Kidney capillary endothelial cell (primary cell): ENCODE measurements around the gene SLC35F3.

Source experiments
- DNase-seq: peaks from one replicate; pipeline ENCODE4 v3.0.0-alpha.2; 2018; ENCODE audit warnings: low spot score

The SLC35F3 gene

GRCh38 chr1:233912447-233912846 lies 8.0 kb downstream of the SLC35F3 start:
- DNase-seq, result no peak

- DNase-seq, result no peak
Observed at GRCh38 chr1:233912909-233913308, 8.4 kb downstream of the SLC35F3 start.

- no peak for DNase-seq
Observed at GRCh38 chr1:233916706-233917105, 12.2 kb downstream of the SLC35F3 start.

- no peak for DNase-seq
Observed at GRCh38 chr1:233919786-233920185, 15.3 kb downstream of the SLC35F3 start.

- no peak for DNase-seq
Observed at GRCh38 chr1:233928123-233928522, 23.6 kb downstream of the SLC35F3 start.

GRCh38 chr1:233933339-233933738 lies 28.9 kb downstream of the SLC35F3 start:
- DNase-seq, result no peak

- no peak for DNase-seq
Observed at GRCh38 chr1:233935297-233935868, 30.9 kb downstream of the SLC35F3 start.

- no peak for DNase-seq
Observed at GRCh38 chr1:233936422-233936821, 31.9 kb downstream of the SLC35F3 start.

GRCh38 chr1:233936842-233937241 lies 32.4 kb downstream of the SLC35F3 start:
- no peak for DNase-seq

- no peak for DNase-seq
Observed at GRCh38 chr1:233938476-233938875, 34.0 kb downstream of the SLC35F3 start.

GRCh38 chr1:233939451-233939850 lies 35.0 kb downstream of the SLC35F3 start:
- no peak for DNase-seq

- no peak for DNase-seq
Observed at GRCh38 chr1:233940908-233941307, 36.4 kb downstream of the SLC35F3 start.

GRCh38 chr1:233944601-233945000 lies 40.1 kb downstream of the SLC35F3 start:
- no peak for DNase-seq

GRCh38 chr1:233945573-233945972 lies 41.1 kb downstream of the SLC35F3 start:
- no peak for DNase-seq

- DNase-seq, result no peak
Observed at GRCh38 chr1:233945979-233946378, 41.5 kb downstream of the SLC35F3 start.

GRCh38 chr1:233946724-233947123 lies 42.2 kb downstream of the SLC35F3 start:
- DNase-seq, result no peak

- no peak for DNase-seq
Observed at GRCh38 chr1:233951804-233952203, 47.3 kb downstream of the SLC35F3 start.

GRCh38 chr1:233957691-233958090 lies 53.2 kb downstream of the SLC35F3 start:
- no peak for DNase-seq

- DNase-seq, result no peak
Observed at GRCh38 chr1:233959102-233959501, 54.6 kb downstream of the SLC35F3 start.

- no peak for DNase-seq
Observed at GRCh38 chr1:233959971-233960370, 55.5 kb downstream of the SLC35F3 start.

- DNase-seq, result no peak
Observed at GRCh38 chr1:233960386-233960785, 55.9 kb downstream of the SLC35F3 start.

GRCh38 chr1:233962878-233963277 lies 58.4 kb downstream of the SLC35F3 start:
- DNase-seq, result no peak

GRCh38 chr1:233965856-233966255 lies 61.4 kb downstream of the SLC35F3 start:
- DNase-seq, result no peak

- no peak for DNase-seq
Observed at GRCh38 chr1:233971753-233972152, 67.3 kb downstream of the SLC35F3 start.

- no peak for DNase-seq
Observed at GRCh38 chr1:233972563-233972950, 68.1 kb downstream of the SLC35F3 start.
